ENCODE data around the gene LRRC56. TPM values are rescaled to one million over a fixed set of nuclear protein-coding genes. Genes with fewer than 3 reads are reported as not detected.

LRRC56 gene
- total and polyA plus RNA-seq, 2 donors (not counting 1 experiment from before 2014, with no cell fraction given), result 11.8 to 15.8 TPM

DNA sequence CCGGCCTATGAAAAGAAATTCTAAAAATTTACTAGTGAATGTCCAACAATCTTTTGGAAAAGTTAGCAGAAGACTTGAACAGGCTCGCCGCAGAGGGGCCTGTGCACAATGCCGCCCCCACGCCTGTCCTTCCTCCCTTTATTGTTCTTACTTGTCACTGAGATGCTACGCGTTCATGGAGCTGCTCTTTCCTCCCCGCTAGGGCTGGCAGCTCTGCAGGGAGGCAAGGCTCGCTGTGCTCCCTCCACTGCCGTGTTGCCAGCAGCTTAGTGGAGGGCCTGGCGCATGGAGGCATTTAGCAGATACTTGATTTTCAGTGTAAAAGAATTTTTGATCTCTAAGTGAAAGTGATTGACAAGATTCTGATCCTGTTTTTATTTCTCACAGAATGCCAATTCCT lies 53.7 kb downstream of the LRRC56 start:
- Histone ChIP-seq H3K4me3 (ENCODE audit: control extremely low read depth in 1 of 5, extremely low read depth in 1 of 5, insufficient read depth in 1 of 5, low read depth in 2 of 5, low read length in 4 of 5) (no peak overlapping the region), H3K9me3 (ENCODE audit: control extremely low read depth in 1 of 3, control insufficient read depth in 2 of 3, insufficient read depth in 1 of 3, low read length in 2 of 3) (no peaks in the 10 kb centered on the region), H3K27me3 (replicated peaks in 1 of 4; ENCODE audit: control extremely low read depth in 1 of 4, control insufficient read depth in 3 of 4, insufficient read depth in 4 of 4, low read length in 3 of 4) (no peaks in the 10 kb centered on the region), H2AFZ (ENCODE audit: insufficient read depth, low read depth, low read length, poor library complexity, severe bottlenecking) (no peak overlapping the region), H3K4me2 (replicated peaks; ENCODE audit: low read depth, low read length, poor library complexity, severe bottlenecking) (no peak overlapping the region), H4K20me1 (ENCODE audit: control insufficient read depth, insufficient read depth, low read length, poor library complexity, severe bottlenecking) (peaks cover 70% of the 10 kb centered on the region), H3K27ac (ENCODE audit: low read length in 2 of 2) (no peak overlapping the region), H3K36me3 (replicated peaks in 1 of 2; ENCODE audit: control extremely low read depth in 1 of 2, control insufficient read depth in 1 of 2, extremely low read depth in 1 of 2, insufficient read depth in 2 of 2, low read length in 1 of 2) (peaks cover 0 to 82% of the 10 kb centered on the region in 2 experiments), H3K79me2 (ENCODE audit: control insufficient read depth, insufficient read depth, low read length) (peaks cover 47% of the 10 kb centered on the region), H3K9ac (ENCODE audit: low read length) (no peak overlapping the region), H3K4me1 (ENCODE audit: control insufficient read depth in 2 of 2, insufficient read depth in 2 of 2, low read length in 2 of 2) (no peaks in the 10 kb centered on the region)
- no peak for ATAC-seq (ENCODE audit: low read depth)
- CTCF ChIA-PET, result interaction anchor here (0.8 kb wide), 1 partner anchor 15 kb away, joined by 4 read pairs; no protein-coding TSS in a partner anchor
- no peaks in the 10 kb centered on the region for H3K27me3 Mint-ChIP-seq
- 85% methylated on average over 8 of the region's 11 CpGs for WGBS (ENCODE audit: insufficient coverage)
- TF ChIP-seq EZH2 (IDR thresholded peaks at IDR 0.05; ENCODE audit: borderline replicate concordance, insufficient read depth, low read depth, low read length, poor library complexity, severe bottlenecking), result no peak
- TF ChIP-seq, protein P1, sequence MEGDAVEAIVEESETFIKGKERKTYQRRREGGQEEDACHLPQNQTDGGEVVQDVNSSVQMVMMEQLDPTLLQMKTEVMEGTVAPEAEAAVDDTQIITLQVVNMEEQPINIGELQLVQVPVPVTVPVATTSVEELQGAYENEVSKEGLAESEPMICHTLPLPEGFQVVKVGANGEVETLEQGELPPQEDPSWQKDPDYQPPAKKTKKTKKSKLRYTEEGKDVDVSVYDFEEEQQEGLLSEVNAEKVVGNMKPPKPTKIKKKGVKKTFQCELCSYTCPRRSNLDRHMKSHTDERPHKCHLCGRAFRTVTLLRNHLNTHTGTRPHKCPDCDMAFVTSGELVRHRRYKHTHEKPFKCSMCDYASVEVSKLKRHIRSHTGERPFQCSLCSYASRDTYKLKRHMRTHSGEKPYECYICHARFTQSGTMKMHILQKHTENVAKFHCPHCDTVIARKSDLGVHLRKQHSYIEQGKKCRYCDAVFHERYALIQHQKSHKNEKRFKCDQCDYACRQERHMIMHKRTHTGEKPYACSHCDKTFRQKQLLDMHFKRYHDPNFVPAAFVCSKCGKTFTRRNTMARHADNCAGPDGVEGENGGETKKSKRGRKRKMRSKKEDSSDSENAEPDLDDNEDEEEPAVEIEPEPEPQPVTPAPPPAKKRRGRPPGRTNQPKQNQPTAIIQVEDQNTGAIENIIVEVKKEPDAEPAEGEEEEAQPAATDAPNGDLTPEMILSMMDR (IDR thresholded peaks at IDR 0.05), result no peak
- H3K4me3 Mint-ChIP-seq, result no peak overlapping the region
- DNase-seq, result no peak
- no peaks in the 10 kb centered on the region for H3K4me1 Mint-ChIP-seq
- POLR2A ChIA-PET, result no interaction called here
- H3K27ac Mint-ChIP-seq, result no peak overlapping the region
- intact Hi-C loops (cut with micrococcal nuclease), result no loop called here
- H3K9me3 Mint-ChIP-seq (ENCODE audit: insufficient read depth), result no peaks in the 10 kb centered on the region

DNA sequence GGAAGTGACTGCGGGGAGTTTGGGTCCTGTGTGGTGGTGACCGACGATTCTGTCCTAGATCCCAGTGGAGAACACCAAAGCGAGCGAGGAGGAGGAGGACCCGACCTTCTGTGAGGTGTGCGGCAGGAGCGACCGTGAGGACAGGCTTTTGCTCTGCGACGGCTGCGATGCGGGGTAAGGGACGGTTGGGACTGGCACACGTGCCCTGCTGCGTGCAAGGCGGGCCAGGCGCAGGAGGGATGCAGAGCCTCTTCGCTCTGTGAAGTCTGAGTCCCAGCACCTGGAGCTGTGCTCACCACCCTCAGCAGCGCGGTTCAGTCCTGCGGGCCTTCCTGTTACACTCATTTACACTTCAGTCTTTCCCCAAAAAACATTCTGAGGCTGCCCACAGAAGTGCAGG lies 55.2 kb downstream of the LRRC56 start:
- no peak for TF ChIP-seq EZH2 (IDR thresholded peaks at IDR 0.05; ENCODE audit: borderline replicate concordance, insufficient read depth, low read depth, low read length, poor library complexity, severe bottlenecking)
- TF ChIP-seq, protein P1 (IDR thresholded peaks at IDR 0.05), result no peak
- H3K79me2 ChIP-seq (ENCODE audit: control insufficient read depth, insufficient read depth, low read length), result peaks cover 44% of the 10 kb centered on the region
- no peaks in the 10 kb centered on the region for H3K4me1 Mint-ChIP-seq
- no peak overlapping the region for H3K27ac ChIP-seq (ENCODE audit: low read length in 2 of 2)
- CTCF ChIA-PET, result no interaction called here
- H4K20me1 ChIP-seq (ENCODE audit: control insufficient read depth, insufficient read depth, low read length, poor library complexity, severe bottlenecking), result peaks cover 69% of the 10 kb centered on the region
- POLR2A ChIA-PET, result no interaction called here
- no peaks in the 10 kb centered on the region for H3K4me1 ChIP-seq (ENCODE audit: control insufficient read depth in 2 of 2, insufficient read depth in 2 of 2, low read length in 2 of 2)
- no peak overlapping the region for H3K4me2 ChIP-seq (replicated peaks; ENCODE audit: low read depth, low read length, poor library complexity, severe bottlenecking)
- no peak overlapping the region for H3K4me3 ChIP-seq (ENCODE audit: control extremely low read depth in 1 of 5, extremely low read depth in 1 of 5, insufficient read depth in 1 of 5, low read depth in 2 of 5, low read length in 4 of 5)
- H3K4me3 Mint-ChIP-seq, result no peak overlapping the region
- 97% methylated on average over 22 of the region's 22 CpGs for whole genome bisulfite sequencing (ENCODE audit: insufficient coverage)
- no peak overlapping the region for H3K27ac Mint-ChIP-seq
- H3K9me3 Mint-ChIP-seq (ENCODE audit: insufficient read depth), result no peaks in the 10 kb centered on the region
- H3K9me3 ChIP-seq (ENCODE audit: control extremely low read depth in 1 of 3, control insufficient read depth in 2 of 3, insufficient read depth in 1 of 3, low read length in 2 of 3), result no peaks in the 10 kb centered on the region
- ATAC-seq (ENCODE audit: low read depth), result no peak
- H3K27me3 Mint-ChIP-seq, result no peaks in the 10 kb centered on the region
- H2AFZ ChIP-seq (ENCODE audit: insufficient read depth, low read depth, low read length, poor library complexity, severe bottlenecking), result no peak overlapping the region
- intact Hi-C loops (cut with micrococcal nuclease), result no loop called here
- H3K9ac ChIP-seq (ENCODE audit: low read length), result no peak overlapping the region
- H3K36me3 ChIP-seq (replicated peaks in 1 of 2; ENCODE audit: control extremely low read depth in 1 of 2, control insufficient read depth in 1 of 2, extremely low read depth in 1 of 2, insufficient read depth in 2 of 2, low read length in 1 of 2), result peaks cover 0 to 84% of the 10 kb centered on the region in 2 experiments
- DNase-seq, result no peak
- H3K27me3 ChIP-seq (replicated peaks in 1 of 4; ENCODE audit: control extremely low read depth in 1 of 4, control insufficient read depth in 3 of 4, insufficient read depth in 4 of 4, low read length in 3 of 4), result no peaks in the 10 kb centered on the region

Measured in B cell (primary cell).